ENCODE measurements around the gene NMUR2. TPM values are rescaled to one million over a fixed set of nuclear protein-coding genes. Genes with fewer than 3 reads are reported as not detected.

The NMUR2 gene, protein sequence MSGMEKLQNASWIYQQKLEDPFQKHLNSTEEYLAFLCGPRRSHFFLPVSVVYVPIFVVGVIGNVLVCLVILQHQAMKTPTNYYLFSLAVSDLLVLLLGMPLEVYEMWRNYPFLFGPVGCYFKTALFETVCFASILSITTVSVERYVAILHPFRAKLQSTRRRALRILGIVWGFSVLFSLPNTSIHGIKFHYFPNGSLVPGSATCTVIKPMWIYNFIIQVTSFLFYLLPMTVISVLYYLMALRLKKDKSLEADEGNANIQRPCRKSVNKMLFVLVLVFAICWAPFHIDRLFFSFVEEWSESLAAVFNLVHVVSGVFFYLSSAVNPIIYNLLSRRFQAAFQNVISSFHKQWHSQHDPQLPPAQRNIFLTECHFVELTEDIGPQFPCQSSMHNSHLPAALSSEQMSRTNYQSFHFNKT
- polyA plus RNA-seq (not detected in 2 replicates), polyA minus RNA-seq (not detected in 2 replicates)

- H3K79me2 ChIP-seq (replicated peaks; ENCODE audit: insufficient read depth, low read length), result no peaks in the 10 kb centered on the region
- no peak within 1 kb of the TSS for H3K4me2 ChIP-seq (ENCODE audit: low read length)
- H3K27me3 ChIP-seq (ENCODE audit: insufficient read depth, low read depth, low read length), result no peaks in the 10 kb centered on the region
- H3K36me3 ChIP-seq (ENCODE audit: insufficient read depth, low read length), result no peaks in the 10 kb centered on the region
- no peaks in the 10 kb centered on the region for H3F3A ChIP-seq (ENCODE audit: insufficient read depth, low read length, poor library complexity, severe bottlenecking)
- no peaks in the 10 kb centered on the region for H3K9me2 ChIP-seq (ENCODE audit: insufficient read depth, low read length)
- no peak within 1 kb of the TSS for H3K9ac ChIP-seq (ENCODE audit: low read length)
- H2AFZ ChIP-seq (ENCODE audit: low read depth, low read length), result no peak within 1 kb of the TSS
- no peaks in the 10 kb centered on the region for H4K20me1 ChIP-seq (ENCODE audit: insufficient read depth)
- no peak within 1 kb of the TSS for H3K4me3 ChIP-seq (ENCODE audit: low read length)
- TF ChIP-seq TAF1 (IDR thresholded peaks at IDR 0.05; ENCODE audit: low read depth) (no peak), POLR2AphosphoS5 (IDR thresholded peaks at IDR 0.05) (no peak), EZH2 (IDR thresholded peaks at IDR 0.05; ENCODE audit: borderline replicate concordance, insufficient read depth, low read length, poor library complexity, severe bottlenecking) (no peak), EP300 (conservative IDR thresholded peaks at IDR 0.05; ENCODE audit: poor library complexity, severe bottlenecking) (no peak), RAD21 (conservative IDR thresholded peaks at IDR 0.05) (no peak), REST (IDR thresholded peaks at IDR 0.05; ENCODE audit: borderline replicate concordance) (no peak), SMC3 (conservative IDR thresholded peaks at IDR 0.05; ENCODE audit: poor library complexity) (no peak), MXI1 (conservative IDR thresholded peaks at IDR 0.05; ENCODE audit: poor library complexity, severe bottlenecking) (no peak)
- TF ChIP-seq, protein P1, sequence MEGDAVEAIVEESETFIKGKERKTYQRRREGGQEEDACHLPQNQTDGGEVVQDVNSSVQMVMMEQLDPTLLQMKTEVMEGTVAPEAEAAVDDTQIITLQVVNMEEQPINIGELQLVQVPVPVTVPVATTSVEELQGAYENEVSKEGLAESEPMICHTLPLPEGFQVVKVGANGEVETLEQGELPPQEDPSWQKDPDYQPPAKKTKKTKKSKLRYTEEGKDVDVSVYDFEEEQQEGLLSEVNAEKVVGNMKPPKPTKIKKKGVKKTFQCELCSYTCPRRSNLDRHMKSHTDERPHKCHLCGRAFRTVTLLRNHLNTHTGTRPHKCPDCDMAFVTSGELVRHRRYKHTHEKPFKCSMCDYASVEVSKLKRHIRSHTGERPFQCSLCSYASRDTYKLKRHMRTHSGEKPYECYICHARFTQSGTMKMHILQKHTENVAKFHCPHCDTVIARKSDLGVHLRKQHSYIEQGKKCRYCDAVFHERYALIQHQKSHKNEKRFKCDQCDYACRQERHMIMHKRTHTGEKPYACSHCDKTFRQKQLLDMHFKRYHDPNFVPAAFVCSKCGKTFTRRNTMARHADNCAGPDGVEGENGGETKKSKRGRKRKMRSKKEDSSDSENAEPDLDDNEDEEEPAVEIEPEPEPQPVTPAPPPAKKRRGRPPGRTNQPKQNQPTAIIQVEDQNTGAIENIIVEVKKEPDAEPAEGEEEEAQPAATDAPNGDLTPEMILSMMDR (IDR thresholded peaks at IDR 0.05; ENCODE audit: poor library complexity, severe bottlenecking), result no peak
- H3K9me3 ChIP-seq (ENCODE audit: low read length), result no peaks in the 10 kb centered on the region
- no peak within 1 kb of the TSS for H3K27ac ChIP-seq (ENCODE audit: low read length)
Measured at GRCh38 chr5:152405145-152405544, at the start of gene NMUR2. NMUR2 (minus strand) TSS chr5:152405279; CDS start chr5:152405113, 166 bp downstream.

DNA sequence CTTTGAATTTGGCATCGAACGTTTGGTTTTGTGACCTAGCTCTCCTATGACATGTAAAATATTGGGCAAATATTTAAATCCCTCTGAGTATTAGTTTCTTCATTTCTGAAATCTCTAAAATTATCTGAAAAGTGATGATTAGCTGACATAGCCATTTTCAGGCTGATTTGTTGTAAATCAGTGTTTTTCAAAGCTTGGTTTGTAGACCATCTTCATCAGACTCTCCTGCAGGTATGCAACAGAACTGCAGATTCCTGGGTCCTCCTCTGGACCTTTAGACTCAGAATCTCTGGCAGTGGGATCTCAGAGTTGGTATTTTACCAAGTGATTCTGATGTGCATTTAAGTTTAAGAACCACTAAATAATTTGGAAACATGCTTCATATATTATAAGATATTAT lies 38.9 kb upstream of the NMUR2 start:
- Histone ChIP-seq H4K20me1 (ENCODE audit: insufficient read depth) (no peaks in the 10 kb centered on the region), H3K27me3 (ENCODE audit: insufficient read depth, low read depth, low read length) (no peaks in the 10 kb centered on the region), H2AFZ (ENCODE audit: low read depth, low read length) (no peak overlapping the region), H3K27ac (ENCODE audit: low read length) (no peak overlapping the region), H3K9me3 (ENCODE audit: low read length) (no peaks in the 10 kb centered on the region), H3K9me2 (ENCODE audit: insufficient read depth, low read length) (no peaks in the 10 kb centered on the region), H3K4me2 (ENCODE audit: low read length) (no peak overlapping the region), H3K4me3 (ENCODE audit: low read length) (no peak overlapping the region), H3K79me2 (replicated peaks; ENCODE audit: insufficient read depth, low read length) (no peaks in the 10 kb centered on the region), H3K9ac (ENCODE audit: low read length) (no peak overlapping the region), H3F3A (ENCODE audit: insufficient read depth, low read length, poor library complexity, severe bottlenecking) (no peaks in the 10 kb centered on the region), H3K36me3 (ENCODE audit: insufficient read depth, low read length) (no peaks in the 10 kb centered on the region)
- TF ChIP-seq SMC3 (conservative IDR thresholded peaks at IDR 0.05; ENCODE audit: poor library complexity) (no peak), EP300 (conservative IDR thresholded peaks at IDR 0.05; ENCODE audit: poor library complexity, severe bottlenecking) (no peak), MXI1 (conservative IDR thresholded peaks at IDR 0.05; ENCODE audit: poor library complexity, severe bottlenecking) (no peak), REST (IDR thresholded peaks at IDR 0.05; ENCODE audit: borderline replicate concordance) (no peak), EZH2 (IDR thresholded peaks at IDR 0.05; ENCODE audit: borderline replicate concordance, insufficient read depth, low read length, poor library complexity, severe bottlenecking) (no peak), POLR2AphosphoS5 (IDR thresholded peaks at IDR 0.05) (no peak), TAF1 (IDR thresholded peaks at IDR 0.05; ENCODE audit: low read depth) (no peak), RAD21 (conservative IDR thresholded peaks at IDR 0.05) (no peak)
- TF ChIP-seq, protein P1 (IDR thresholded peaks at IDR 0.05; ENCODE audit: poor library complexity, severe bottlenecking), result no peak

Measured in neural cell (in vitro differentiated cells).